BLaER1 (cell line): ENCODE measurements around the gene CCDC68.

Experiments used
- H3K27ac ChIP-seq: shearing (Covaris generic); formaldehyde crosslinking; 2 replicates; pipeline ENCODE4 v1.8.1; 2022
- H3K27me3 ChIP-seq: shearing (Covaris generic); formaldehyde crosslinking; 2 replicates; pipeline ENCODE4 v1.8.1; 2022
- H3K36me3 ChIP-seq: shearing (Covaris generic); formaldehyde crosslinking; 2 replicates; pipeline ENCODE4 v1.8.1; 2022
- H3K4me1 ChIP-seq: shearing (Covaris generic); formaldehyde crosslinking; 2 replicates; pipeline ENCODE4 v1.8.1; 2022
- H3K4me2 ChIP-seq: shearing (Covaris generic); formaldehyde crosslinking; 2 replicates; pipeline ENCODE4 v1.8.1; 2022
- H3K4me3 ChIP-seq: shearing (Covaris generic); formaldehyde crosslinking; 2 replicates; pipeline ENCODE4 v1.8.1; 2022
- H3K9ac ChIP-seq: shearing (Covaris generic); formaldehyde crosslinking; 2 replicates; pipeline ENCODE4 v1.8.1; 2022
- H3K9me3 ChIP-seq: shearing (Covaris generic); formaldehyde crosslinking; 2 replicates; pipeline ENCODE4 v1.8.1; 2022
- H4K20me1 ChIP-seq: shearing (Covaris generic); formaldehyde crosslinking; 2 replicates; pipeline ENCODE4 v1.8.1; 2022
- Cebpa-rat ChIP-seq: shearing (Covaris generic); IDR thresholded peaks from 2 replicates; pipeline ENCODE4 v1.8.1; 2022

CCDC68 gene

GRCh38 chr18:54923339-54923956 lies 35.8 kb downstream of the CCDC68 start:
- H4K20me1 ChIP-seq: no peaks in the 10 kb centered on the region
- H3K27ac ChIP-seq: no peak overlapping the region
- no peaks in the 10 kb centered on the region for H3K36me3 ChIP-seq
- H3K9me3 ChIP-seq: no peaks in the 10 kb centered on the region
- H3K9ac ChIP-seq: no peak overlapping the region
- H3K4me1 ChIP-seq: no peaks in the 10 kb centered on the region
- H3K4me2 ChIP-seq: no peak overlapping the region
- H3K4me3 ChIP-seq: no peak overlapping the region
- no peaks in the 10 kb centered on the region for H3K27me3 ChIP-seq
- no peak for TF ChIP-seq Cebpa-rat

- Histone ChIP-seq H3K9ac (no peak overlapping the region), H3K4me1 (no peaks in the 10 kb centered on the region), H3K4me2 (no peak overlapping the region), H3K27me3 (no peaks in the 10 kb centered on the region), H4K20me1 (no peaks in the 10 kb centered on the region), H3K4me3 (no peak overlapping the region), H3K27ac (no peak overlapping the region), H3K9me3 (no peaks in the 10 kb centered on the region), H3K36me3 (no peaks in the 10 kb centered on the region)
- TF ChIP-seq Cebpa-rat: no peak
Measured at GRCh38 chr18:54919412-54919811, 39.8 kb downstream of the CCDC68 start.

- no peak overlapping the region for H3K9ac ChIP-seq
- H3K36me3 ChIP-seq: no peaks in the 10 kb centered on the region
- H3K27me3 ChIP-seq: no peaks in the 10 kb centered on the region
- no peaks in the 10 kb centered on the region for H4K20me1 ChIP-seq
- H3K27ac ChIP-seq: no peak overlapping the region
- no peaks in the 10 kb centered on the region for H3K4me1 ChIP-seq
- H3K4me2 ChIP-seq: no peak overlapping the region
- no peaks in the 10 kb centered on the region for H3K9me3 ChIP-seq
- H3K4me3 ChIP-seq: no peak overlapping the region
- no peak for TF ChIP-seq Cebpa-rat
Measured at GRCh38 chr18:54918060-54918459, 41.2 kb downstream of the CCDC68 start.

- Histone ChIP-seq H3K9me3 (no peaks in the 10 kb centered on the region), H3K4me3 (no peak overlapping the region), H3K9ac (no peak overlapping the region)
Measured at GRCh38 chr18:54916507-54916906, 42.8 kb downstream of the CCDC68 start.

GRCh38 chr18:54914816-54915215 lies 44.4 kb downstream of the CCDC68 start:
- no peak for TF ChIP-seq Cebpa-rat
- Histone ChIP-seq H4K20me1 (no peaks in the 10 kb centered on the region), H3K27me3 (no peaks in the 10 kb centered on the region), H3K27ac (no peak overlapping the region), H3K9ac (no peak overlapping the region), H3K9me3 (0 out of 2 replicates have a peak, but pooled peaks cover 8% of the 10 kb centered on the region), H3K4me2 (no peak overlapping the region), H3K4me3 (no peak overlapping the region), H3K36me3 (no peaks in the 10 kb centered on the region), H3K4me1 (no peaks in the 10 kb centered on the region)

More at GRCh38 chr18:54916507-54916906, 42.8 kb downstream of the CCDC68 start:
- no peak overlapping the region for H3K27ac ChIP-seq
- no peak for TF ChIP-seq Cebpa-rat
- no peaks in the 10 kb centered on the region for H3K36me3 ChIP-seq
- H3K4me1 ChIP-seq: no peaks in the 10 kb centered on the region
- H4K20me1 ChIP-seq: no peaks in the 10 kb centered on the region
- no peaks in the 10 kb centered on the region for H3K27me3 ChIP-seq
- H3K4me2 ChIP-seq: no peak overlapping the region

GRCh38 chr18:54911551-54911950 lies 47.7 kb downstream of the CCDC68 start:
- Histone ChIP-seq H3K27ac (no peak overlapping the region), H3K4me3 (no peak overlapping the region), H3K9me3 (0 out of 2 replicates have a peak, but pooled peaks cover 8% of the 10 kb centered on the region), H4K20me1 (no peaks in the 10 kb centered on the region), H3K36me3 (no peaks in the 10 kb centered on the region), H3K9ac (no peak overlapping the region), H3K4me1 (no peaks in the 10 kb centered on the region), H3K4me2 (no peak overlapping the region), H3K27me3 (no peaks in the 10 kb centered on the region)
- TF ChIP-seq Cebpa-rat: no peak

GRCh38 chr18:54910161-54910919 lies 48.9 kb downstream of the CCDC68 start:
- H3K9ac ChIP-seq: no peak overlapping the region
- no peak for TF ChIP-seq Cebpa-rat
- no peaks in the 10 kb centered on the region for H3K4me1 ChIP-seq
- no peaks in the 10 kb centered on the region for H3K27me3 ChIP-seq
- H3K4me3 ChIP-seq: no peak overlapping the region
- 0 out of 2 replicates have a peak, but pooled peaks cover 8% of the 10 kb centered on the region for H3K9me3 ChIP-seq
- H3K27ac ChIP-seq: no peak overlapping the region
- no peaks in the 10 kb centered on the region for H3K36me3 ChIP-seq
- no peak overlapping the region for H3K4me2 ChIP-seq
- H4K20me1 ChIP-seq: no peaks in the 10 kb centered on the region

GRCh38 chr18:54909538-54909937 lies 49.7 kb downstream of the CCDC68 start:
- no peaks in the 10 kb centered on the region for H4K20me1 ChIP-seq
- TF ChIP-seq Cebpa-rat: no peak
- no peaks in the 10 kb centered on the region for H3K36me3 ChIP-seq
- H3K27me3 ChIP-seq: no peaks in the 10 kb centered on the region
- no peak overlapping the region for H3K4me2 ChIP-seq
- H3K27ac ChIP-seq: no peak overlapping the region
- H3K4me1 ChIP-seq: no peaks in the 10 kb centered on the region
- H3K9ac ChIP-seq: no peak overlapping the region
- no peak overlapping the region for H3K4me3 ChIP-seq
- H3K9me3 ChIP-seq: 0 out of 2 replicates have a peak, but pooled peaks cover 8% of the 10 kb centered on the region

GRCh38 chr18:54906331-54907185 lies 52.7 kb downstream of the CCDC68 start:
- H3K4me2 ChIP-seq: no peak overlapping the region
- no peak overlapping the region for H3K27ac ChIP-seq
- no peaks in the 10 kb centered on the region for H3K27me3 ChIP-seq
- H3K9ac ChIP-seq: no peak overlapping the region
- TF ChIP-seq Cebpa-rat: no peak
- H3K9me3 ChIP-seq: 0 out of 2 replicates have a peak, but pooled peaks cover 8% of the 10 kb centered on the region
- H3K4me3 ChIP-seq: no peak overlapping the region
- H4K20me1 ChIP-seq: no peaks in the 10 kb centered on the region
- H3K4me1 ChIP-seq: no peaks in the 10 kb centered on the region
- H3K36me3 ChIP-seq: no peaks in the 10 kb centered on the region
